C4-2B (cell line): ENCODE results near the gene NPAT.

Source experiments
- ZFX ChIP-seq: fragments of 450-650 bp; IDR thresholded peaks from 2 replicates; pipeline ENCODE4 v1.6.1; 2017
- TF ChIP-seq, protein P1 (sequence below): fragments of 450-650 bp; conservative IDR thresholded peaks from 2 replicates; pipeline ENCODE4 v1.5.1; 2017; ENCODE audit warnings: mild to moderate bottlenecking

DNA sequence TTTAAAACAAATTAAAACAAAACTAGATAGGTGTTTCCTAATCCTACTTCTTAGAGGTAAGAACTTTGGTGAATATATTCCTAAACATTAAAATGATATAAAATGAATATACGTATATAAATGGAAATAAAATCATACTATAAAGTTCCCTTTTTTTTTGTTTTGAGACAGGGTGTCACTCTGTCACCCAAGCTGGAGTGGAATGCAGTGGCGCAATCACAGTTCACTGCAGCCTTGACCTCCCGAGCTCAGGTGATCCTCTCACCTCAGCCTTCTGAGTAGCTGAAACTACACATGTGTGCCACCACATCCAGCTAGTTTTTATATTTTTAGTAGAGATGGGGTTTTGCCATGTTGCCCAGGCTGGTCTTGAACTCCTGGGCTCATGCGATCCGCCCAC is 44.9 kb downstream of the NPAT start:
- TF ChIP-seq, protein P1, sequence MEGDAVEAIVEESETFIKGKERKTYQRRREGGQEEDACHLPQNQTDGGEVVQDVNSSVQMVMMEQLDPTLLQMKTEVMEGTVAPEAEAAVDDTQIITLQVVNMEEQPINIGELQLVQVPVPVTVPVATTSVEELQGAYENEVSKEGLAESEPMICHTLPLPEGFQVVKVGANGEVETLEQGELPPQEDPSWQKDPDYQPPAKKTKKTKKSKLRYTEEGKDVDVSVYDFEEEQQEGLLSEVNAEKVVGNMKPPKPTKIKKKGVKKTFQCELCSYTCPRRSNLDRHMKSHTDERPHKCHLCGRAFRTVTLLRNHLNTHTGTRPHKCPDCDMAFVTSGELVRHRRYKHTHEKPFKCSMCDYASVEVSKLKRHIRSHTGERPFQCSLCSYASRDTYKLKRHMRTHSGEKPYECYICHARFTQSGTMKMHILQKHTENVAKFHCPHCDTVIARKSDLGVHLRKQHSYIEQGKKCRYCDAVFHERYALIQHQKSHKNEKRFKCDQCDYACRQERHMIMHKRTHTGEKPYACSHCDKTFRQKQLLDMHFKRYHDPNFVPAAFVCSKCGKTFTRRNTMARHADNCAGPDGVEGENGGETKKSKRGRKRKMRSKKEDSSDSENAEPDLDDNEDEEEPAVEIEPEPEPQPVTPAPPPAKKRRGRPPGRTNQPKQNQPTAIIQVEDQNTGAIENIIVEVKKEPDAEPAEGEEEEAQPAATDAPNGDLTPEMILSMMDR = no peak
- TF ChIP-seq ZFX = no peak
